Mucosa of stomach (tissue), 1 donor: ENCODE results near the gene MYO9B.
A peak's percentile ranks its signal among the peaks of the same experiment; 100 is the strongest.

Source experiments
- H3K27me3 ChIP-seq: one replicate; pipeline ENCODE4 v1.7.0; 2013; ENCODE audit warnings: mild to moderate bottlenecking, low read length; ENCODE audit not compliant: control insufficient read depth, insufficient read depth
- H3K36me3 ChIP-seq: one replicate; pipeline ENCODE4 v1.7.0; 2013; ENCODE audit warnings: low read length; ENCODE audit not compliant: control insufficient read depth, insufficient read depth
- H3K4me1 ChIP-seq: one replicate; pipeline ENCODE4 v1.7.0; 2013; ENCODE audit warnings: mild to moderate bottlenecking, low read length; ENCODE audit not compliant: control insufficient read depth, insufficient read depth
- H3K4me3 ChIP-seq: one replicate; pipeline ENCODE4 v1.7.0; 2013; ENCODE audit warnings: low read length
- H3K9ac ChIP-seq: one replicate; pipeline ENCODE4 v1.7.0; 2013; ENCODE audit warnings: mild to moderate bottlenecking, low read length, moderate library complexity
- H3K9me3 ChIP-seq: one replicate; pipeline ENCODE4 v1.7.0; 2013; ENCODE audit warnings: mild to moderate bottlenecking, low read length, moderate library complexity; ENCODE audit not compliant: control insufficient read depth
- donor health status: Pancreatic carcinoma.

MYO9B gene

DNA sequence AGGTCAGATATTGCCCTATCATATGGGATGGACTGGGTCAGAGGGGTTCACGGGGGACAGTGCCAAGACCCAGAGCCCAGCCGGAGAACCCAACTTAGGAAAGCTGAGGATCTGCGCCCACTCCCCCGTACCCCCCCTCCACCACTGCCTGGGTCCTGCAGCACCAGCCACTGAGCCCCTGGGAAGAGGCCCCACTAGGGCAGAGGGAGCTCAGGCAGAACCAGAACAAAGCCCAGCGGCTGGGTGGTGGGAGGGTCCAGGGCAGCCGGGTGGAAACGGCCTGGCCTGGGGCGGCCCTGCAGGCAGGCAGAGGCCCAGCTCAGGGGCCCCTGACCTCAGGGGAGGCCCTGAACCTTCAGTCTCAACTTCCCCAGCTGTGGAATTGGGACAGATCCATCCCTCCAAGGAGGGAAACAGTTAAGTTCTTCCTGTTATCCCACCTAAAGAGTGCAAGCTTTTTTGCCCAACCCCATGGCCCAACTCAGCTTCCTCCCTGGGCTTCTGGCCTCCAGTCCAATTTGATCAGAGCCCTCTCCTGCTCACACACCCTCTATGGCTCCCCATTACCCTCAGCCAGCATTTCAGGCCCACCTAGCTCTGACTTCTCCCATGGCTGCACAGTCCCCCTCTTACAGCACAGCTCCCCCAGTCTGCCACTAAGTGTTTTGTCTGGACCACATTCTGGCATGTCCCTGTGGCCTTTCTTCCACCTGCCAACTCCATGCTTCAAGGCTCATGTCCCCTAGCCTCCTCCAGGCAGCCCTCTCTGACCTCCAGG lies 167.0 kb downstream of the MYO9B start:
- H3K4me1 ChIP-seq: peaks cover 59% of the 10 kb centered on the region
- no peaks in the 10 kb centered on the region for H3K9me3 ChIP-seq
- peak overlapping the region; percentile 97 for H3K4me3 ChIP-seq
- peak overlapping the region; percentile 92 for H3K9ac ChIP-seq
- H3K27me3 ChIP-seq: no peaks in the 10 kb centered on the region
- H3K36me3 ChIP-seq: peaks cover 13% of the 10 kb centered on the region

GRCh38 chr19:17243211-17243829 lies 167.7 kb downstream of the MYO9B start:
- Histone ChIP-seq H3K36me3 (peaks cover 7% of the 10 kb centered on the region), H3K9ac (peak overlapping the region; percentile 92), H3K4me3 (peak overlapping the region; percentile 97), H3K4me1 (peaks cover 59% of the 10 kb centered on the region), H3K9me3 (no peaks in the 10 kb centered on the region), H3K27me3 (no peaks in the 10 kb centered on the region)

DNA sequence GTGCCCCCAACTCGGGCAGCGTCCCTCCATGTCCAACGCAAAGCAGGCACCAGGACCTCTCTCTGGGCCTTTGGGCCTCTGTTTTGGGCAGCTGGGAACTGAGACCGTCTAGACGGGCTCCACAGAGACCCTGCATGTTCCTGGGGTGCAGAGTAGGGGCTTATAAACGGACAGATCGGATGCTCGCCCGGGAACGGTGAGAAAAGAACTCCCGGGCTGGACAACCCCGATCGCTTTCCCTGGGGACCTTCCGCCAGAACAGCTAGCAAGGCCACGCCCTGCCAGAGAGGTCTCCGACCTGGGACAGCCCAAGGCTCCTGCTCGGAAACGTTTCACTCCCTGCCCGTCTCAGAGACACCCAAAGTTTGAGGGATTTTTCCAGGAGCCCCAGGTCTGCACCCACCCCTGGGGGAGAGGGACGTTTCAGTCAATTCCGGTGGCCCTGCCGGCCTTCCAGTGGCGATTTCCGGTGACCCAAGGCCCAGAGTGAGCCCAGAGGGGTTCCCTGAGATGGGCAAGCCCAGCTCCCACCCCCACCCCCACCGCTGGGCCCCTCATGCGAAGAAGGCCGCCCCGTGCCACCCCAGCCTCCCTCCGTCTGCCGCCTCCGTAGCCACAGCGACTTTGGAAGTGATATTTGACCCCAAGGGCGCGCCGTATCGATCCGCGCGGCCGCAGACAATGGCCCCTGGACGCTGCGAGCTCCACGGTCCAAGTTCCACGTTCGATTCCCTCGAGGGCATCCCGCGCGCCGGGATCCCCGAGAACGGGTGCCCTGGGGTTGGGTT lies 168.4 kb downstream of the MYO9B start:
- Histone ChIP-seq H3K4me1 (peaks cover 62% of the 10 kb centered on the region), H3K27me3 (no peaks in the 10 kb centered on the region), H3K9ac (peak overlapping the region; percentile 92)

GRCh38 chr19:17244618-17245534 lies 169.3 kb downstream of the MYO9B start:
- Histone ChIP-seq H3K4me3 (peak overlapping the region; percentile 97), H3K4me1 (peaks cover 64% of the 10 kb centered on the region), H3K9ac (peak overlapping the region; percentile 92), H3K9me3 (no peaks in the 10 kb centered on the region), H3K27me3 (no peaks in the 10 kb centered on the region), H3K36me3 (peaks cover 7% of the 10 kb centered on the region)

More for the DNA sequence above, 168.4 kb downstream of the MYO9B start:
- peaks cover 7% of the 10 kb centered on the region for H3K36me3 ChIP-seq
- peak overlapping the region; percentile 97 for H3K4me3 ChIP-seq
- H3K9me3 ChIP-seq: no peaks in the 10 kb centered on the region

DNA sequence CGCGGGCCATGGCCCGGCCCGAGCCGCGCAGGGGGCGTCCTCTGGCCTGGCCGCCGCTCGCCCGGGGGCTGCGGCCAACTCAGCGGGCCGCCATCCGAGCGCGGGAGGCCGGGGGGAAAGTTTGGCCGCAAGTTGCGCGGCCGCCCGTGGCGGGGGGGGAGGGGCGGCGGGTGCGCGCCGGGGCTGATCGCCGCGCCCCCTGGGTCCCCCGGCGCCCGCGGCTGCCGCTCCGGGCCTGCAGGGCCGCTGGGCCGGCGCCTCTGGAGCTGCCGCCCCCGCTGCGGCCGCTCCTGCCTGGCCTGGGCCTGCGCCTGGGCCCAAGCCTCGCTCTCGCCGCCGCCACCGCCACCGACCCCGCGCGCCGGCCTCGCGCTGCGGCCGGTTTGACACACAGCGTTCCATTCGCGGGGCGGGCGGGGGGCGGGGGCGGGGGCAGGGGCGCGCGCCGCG lies 170.0 kb downstream of the MYO9B start, which contains the start of gene NR2F6:
TSS of gene NR2F6 (minus strand) at position 385 of the 450 bp plus-strand sequence. CDS start 699 bp downstream, outside the sequence.
- Histone ChIP-seq H3K9me3 (no peaks in the 10 kb centered on the region), H3K4me1 (peaks cover 59% of the 10 kb centered on the region), H3K9ac (peak within 1 kb of the TSS; percentile 92), H3K36me3 (peaks cover 3% of the 10 kb centered on the region), H3K27me3 (no peaks in the 10 kb centered on the region), H3K4me3 (peak within 1 kb of the TSS; percentile 97)

DNA sequence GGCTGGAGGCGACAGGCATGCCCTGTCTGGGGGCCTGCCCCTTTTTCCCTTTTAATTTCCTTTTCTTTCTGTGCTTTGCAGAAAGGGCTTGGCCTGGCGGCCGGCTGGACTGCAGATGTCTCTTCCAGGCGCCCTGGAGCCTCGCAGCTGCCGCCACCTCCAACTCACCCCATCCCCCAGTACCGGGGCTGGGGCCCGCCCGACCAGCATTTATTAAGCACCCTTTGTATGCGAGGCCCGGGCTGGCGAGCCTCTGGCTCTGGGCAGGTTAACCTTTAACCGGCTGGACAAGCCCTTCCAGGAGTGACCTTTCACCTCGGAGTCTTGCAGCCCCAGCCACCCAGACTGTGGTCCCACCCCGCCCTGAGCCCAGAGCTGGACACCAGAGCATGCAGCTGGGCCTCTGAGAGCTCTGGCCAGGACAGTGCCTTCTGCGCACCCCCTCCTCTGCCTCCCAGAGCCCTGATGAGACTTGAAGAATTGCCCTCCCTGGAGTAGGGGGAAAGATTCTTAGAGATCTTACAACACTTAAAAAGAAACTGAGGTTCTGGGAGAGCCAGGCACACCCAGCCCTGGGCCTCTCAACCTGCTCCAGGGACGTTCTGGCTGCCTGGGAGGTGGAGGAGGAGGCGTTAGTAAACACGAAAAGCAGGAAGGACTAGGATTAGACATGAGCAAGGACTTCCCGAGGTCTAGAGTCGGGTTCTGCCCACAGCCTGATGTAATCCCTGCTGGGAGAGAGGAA lies 171.3 kb downstream of the MYO9B start:
- peak overlapping the region; percentile 74 for H3K9ac ChIP-seq
- H3K4me3 ChIP-seq: peak overlapping the region; percentile 31
- H3K27me3 ChIP-seq: no peaks in the 10 kb centered on the region
- H3K36me3 ChIP-seq: no peaks in the 10 kb centered on the region
- no peaks in the 10 kb centered on the region for H3K9me3 ChIP-seq
- peaks cover 49% of the 10 kb centered on the region for H3K4me1 ChIP-seq

GRCh38 chr19:17248011-17248776 lies 172.6 kb downstream of the MYO9B start:
- H3K36me3 ChIP-seq: no peaks in the 10 kb centered on the region
- H3K4me3 ChIP-seq: no peak overlapping the region
- peak overlapping the region; percentile 43 for H3K9ac ChIP-seq

DNA sequence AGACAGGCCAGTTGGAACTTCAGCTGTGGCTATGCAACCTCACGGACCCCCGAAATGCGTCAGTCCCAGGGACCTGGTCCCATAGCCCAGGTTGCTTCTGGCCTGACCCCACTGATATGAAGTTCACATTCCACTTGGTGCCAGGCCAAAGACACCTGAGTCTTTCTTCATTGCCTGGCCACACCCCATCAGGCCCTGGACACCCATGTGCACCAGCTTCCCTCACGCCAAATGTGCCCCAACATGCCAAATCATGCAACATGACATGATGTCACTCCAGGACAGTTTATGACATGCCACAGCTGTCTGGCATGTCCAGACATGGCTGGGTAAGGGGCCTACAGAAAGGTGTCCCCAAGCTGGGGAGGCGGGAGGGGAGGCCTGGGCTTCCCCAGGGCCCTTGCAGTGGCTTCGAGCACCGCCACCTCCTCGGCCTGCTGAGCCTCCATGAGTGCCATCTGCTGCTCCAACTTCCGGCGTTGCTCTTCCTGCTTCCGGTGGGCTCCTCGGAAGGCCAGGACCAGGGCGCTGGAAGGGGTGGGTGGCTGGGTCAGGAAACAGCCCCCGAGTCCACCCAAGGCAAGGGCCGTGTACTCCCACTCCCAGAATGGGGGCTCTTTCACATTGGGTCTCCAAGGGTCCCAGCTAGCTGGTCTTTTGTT lies 174.4 kb downstream of the MYO9B start:
- H3K27me3 ChIP-seq: no peaks in the 10 kb centered on the region
- peaks cover 40% of the 10 kb centered on the region for H3K4me1 ChIP-seq
- H3K36me3 ChIP-seq: no peaks in the 10 kb centered on the region
- H3K9me3 ChIP-seq: no peaks in the 10 kb centered on the region
- H3K9ac ChIP-seq: no peak overlapping the region
- H3K4me3 ChIP-seq: no peak overlapping the region

More at GRCh38 chr19:17248011-17248776, 172.6 kb downstream of the MYO9B start:
- Histone ChIP-seq H3K27me3 (no peaks in the 10 kb centered on the region), H3K4me1 (peaks cover 38% of the 10 kb centered on the region), H3K9me3 (no peaks in the 10 kb centered on the region)

DNA sequence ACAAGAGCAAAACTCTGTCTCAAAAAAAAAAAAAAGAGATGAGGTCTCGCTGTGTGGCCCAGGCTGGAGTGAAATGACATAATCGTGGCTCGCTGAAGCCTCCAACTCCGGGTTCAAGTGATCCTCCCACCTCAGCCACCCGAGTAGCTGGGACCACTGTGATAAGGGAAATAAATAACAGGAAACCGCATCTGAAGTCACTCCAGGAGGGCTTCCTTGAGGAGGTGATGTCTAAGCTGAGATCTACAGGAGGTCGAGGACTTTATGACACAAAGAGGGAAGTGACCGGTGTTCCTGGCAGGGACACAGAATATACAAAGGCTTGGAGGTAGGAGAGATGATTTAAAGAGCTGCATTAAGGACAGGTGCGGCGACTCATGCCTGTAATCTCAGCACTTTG lies 179.1 kb downstream of the MYO9B start:
- H3K4me1 ChIP-seq: peaks cover 14% of the 10 kb centered on the region
- no peaks in the 10 kb centered on the region for H3K27me3 ChIP-seq
- H3K4me3 ChIP-seq: no peak overlapping the region
- H3K9me3 ChIP-seq: no peaks in the 10 kb centered on the region
- H3K9ac ChIP-seq: no peak overlapping the region
- no peaks in the 10 kb centered on the region for H3K36me3 ChIP-seq

DNA sequence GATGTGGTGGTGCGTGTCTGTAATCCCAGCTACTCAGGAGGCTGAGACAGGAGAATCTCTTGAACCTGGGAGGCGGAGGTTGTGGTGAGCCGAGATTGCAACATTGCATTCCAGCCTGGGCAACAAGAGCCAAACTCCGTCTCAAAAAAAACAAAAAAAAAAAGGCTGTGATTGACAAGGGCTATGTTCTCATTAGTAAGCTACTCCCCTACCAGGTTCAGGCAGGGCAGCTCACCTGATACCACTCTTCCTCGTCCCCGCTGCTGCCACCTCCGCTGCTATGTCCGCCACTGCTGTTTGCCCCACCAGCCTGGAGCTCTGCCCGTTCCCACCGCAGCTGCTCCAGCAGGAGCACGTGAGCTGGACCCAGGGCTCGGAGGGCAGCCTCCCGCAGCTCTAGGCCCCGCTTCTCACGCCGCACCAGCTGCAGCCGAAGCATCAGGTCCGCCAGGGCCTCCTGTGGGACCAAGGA lies 179.6 kb downstream of the MYO9B start:
- no peak overlapping the region for H3K9ac ChIP-seq
- H3K36me3 ChIP-seq: no peaks in the 10 kb centered on the region
- H3K27me3 ChIP-seq: no peaks in the 10 kb centered on the region
- H3K9me3 ChIP-seq: no peaks in the 10 kb centered on the region
- H3K4me1 ChIP-seq: peaks cover 10% of the 10 kb centered on the region
- no peak overlapping the region for H3K4me3 ChIP-seq
